Measurements from ENCODE around the gene CRHR1. TPM values are rescaled to one million over a fixed set of nuclear protein-coding genes. Genes with fewer than 3 reads are reported as not detected.

CRHR1 gene
- total and polyA plus RNA-seq, 2 of the 4 experiments (the other 2 are of a cell fraction): not detected

GRCh38 chr17:45740553-45741330, 43.4 kb upstream of the CRHR1 start:
- H3K4me2 ChIP-seq (ENCODE audit: low read depth, low read length): no peak overlapping the region
- H3K9ac ChIP-seq (ENCODE audit: low read depth, low read length): no peak overlapping the region
- no peak overlapping the region for H3K23ac ChIP-seq (ENCODE audit: low read depth, low read length)
- in situ Hi-C loops (cut with MboI; ENCODE audit: low sequenced_read_pairs): no loop called here
- ChIA-PET POLR2A (ENCODE audit: unreplicated experiment) (no interaction called here), CTCF (no interaction called here)
- H3K4ac ChIP-seq (ENCODE audit: low read depth, low read length): no peak overlapping the region
- H3K14ac ChIP-seq (replicated peaks; ENCODE audit: low read depth, low read length): no peak overlapping the region
- dilution Hi-C loops (cut with HindIII; ENCODE audit: low sequenced_read_pairs, unreplicated experiment): no loop called here
- H2BK20ac ChIP-seq (ENCODE audit: low read depth, low read length): no peak overlapping the region
- H3K27me3 ChIP-seq (ENCODE audit: control insufficient read depth, insufficient read depth, low read length): peaks cover 9% of the 10 kb centered on the region
- H2AK9ac ChIP-seq (replicated peaks; ENCODE audit: low read depth, low read length, poor library complexity): no peak overlapping the region
- H2AK5ac ChIP-seq (ENCODE audit: low read depth, low read length): no peak overlapping the region
- BruUV-seq (replicated peaks): no TSS peak
- no peak for ATAC-seq (ENCODE audit: low read depth)
- H2BK120ac ChIP-seq (ENCODE audit: low read depth, low read length): no peak overlapping the region
- no peak overlapping the region for H2AFZ ChIP-seq (replicated peaks; ENCODE audit: low read length, poor library complexity)
- no peaks in the 10 kb centered on the region for H3K9me1 ChIP-seq (ENCODE audit: insufficient read depth, low read length)
- no peaks in the 10 kb centered on the region; the same call in 1 of the 2 replicates for H4K20me1 ChIP-seq (ENCODE audit: insufficient read depth, low read length)
- H2BK5ac ChIP-seq (ENCODE audit: low read depth, low read length, poor library complexity, severe bottlenecking): no peak overlapping the region
- no peak for TF ChIP-seq CHD1 (IDR thresholded peaks at IDR 0.05; ENCODE audit: low read depth, low read length)
- no peak for TF ChIP-seq MAZ (IDR thresholded peaks at IDR 0.05; ENCODE audit: borderline replicate concordance, low read depth, low read length)
- TF ChIP-seq BHLHE40 (IDR thresholded peaks at IDR 0.05; ENCODE audit: low read depth, low read length): no peak
- no peak for TF ChIP-seq RAD21 (IDR thresholded peaks at IDR 0.05; ENCODE audit: low read length)
- no peak for TF ChIP-seq FOS (IDR thresholded peaks at IDR 0.05; ENCODE audit: low read depth, low read length)
- TF ChIP-seq CEBPB (IDR thresholded peaks at IDR 0.05; ENCODE audit: low read depth, low read length): no peak
- TF ChIP-seq POLR2A (IDR thresholded peaks at IDR 0.05; ENCODE audit: low read depth, low read length): no peak
- TF ChIP-seq NFE2L2 (IDR thresholded peaks at IDR 0.05; ENCODE audit: low read depth, low read length): no peak
- H2BK15ac ChIP-seq (ENCODE audit: low read depth, low read length): no peak overlapping the region
- no peak overlapping the region for H3K4me3 ChIP-seq (ENCODE audit: insufficient read depth, low read depth, low read length)
- no peak overlapping the region for H3K27ac ChIP-seq (ENCODE audit: insufficient read depth, low read length)
- intact Hi-C loops (cut with micrococcal nuclease): no loop called here
- no peak overlapping the region for H3K56ac ChIP-seq (ENCODE audit: extremely low read depth, insufficient read depth, low read length)
- no peaks in the 10 kb centered on the region for H3K9me3 ChIP-seq (ENCODE audit: control insufficient read depth, insufficient read depth, low read length)
- no peaks in the 10 kb centered on the region for H3K4me1 ChIP-seq (ENCODE audit: control insufficient read depth, insufficient read depth, low read length)
- H4K8ac ChIP-seq (ENCODE audit: low read depth in 2 of 2, low read length in 2 of 2): no peak overlapping the region
- no peaks in the 10 kb centered on the region for H3K36me3 ChIP-seq (ENCODE audit: control insufficient read depth, insufficient read depth, low read length)
- H3K18ac ChIP-seq (ENCODE audit: low read depth, low read length): no peak overlapping the region
- WGBS, 2 experiments (ENCODE audit: extremely low coverage in 2 of 2, insufficient read length in 1 of 2): 20% methylated on average over 1 of the region's 5 CpGs; no CpG with 5 or more reads in 1 of the 2 experiments
- H3K79me1 ChIP-seq (ENCODE audit: low read depth in 1 of 2, low read length in 2 of 2): no peaks in the 10 kb centered on the region
- H4K5ac ChIP-seq (ENCODE audit: low read depth, low read length): no peak overlapping the region
- DNase-seq: peak; percentile 13
- H4K91ac ChIP-seq (ENCODE audit: insufficient read depth, low read depth, low read length): no peak overlapping the region
